ENCODE results near the gene EDIL3.
A peak's percentile ranks its signal among the peaks of the same experiment; 100 is the strongest.

Gene EDIL3

DNA sequence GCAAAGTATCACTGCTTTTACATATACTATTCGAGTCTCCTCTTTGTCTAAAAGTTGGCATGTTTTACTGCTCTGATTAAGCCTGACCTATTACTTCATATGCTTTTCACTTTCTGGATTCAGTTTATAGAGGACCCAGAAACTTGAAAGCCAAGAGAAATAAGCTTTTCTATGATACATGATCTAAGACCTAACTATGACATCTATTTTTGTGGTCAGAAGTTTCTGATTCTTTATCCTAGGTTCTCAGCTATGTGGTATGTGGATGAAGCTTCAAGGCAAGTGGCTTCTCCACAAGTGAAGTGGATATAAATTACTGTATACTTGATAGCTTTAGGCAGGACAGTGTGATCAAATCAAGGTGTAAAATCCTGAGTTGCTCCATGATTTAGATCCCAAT is 6.3 kb downstream of the EDIL3 start:
- TF ChIP-seq, protein P1, sequence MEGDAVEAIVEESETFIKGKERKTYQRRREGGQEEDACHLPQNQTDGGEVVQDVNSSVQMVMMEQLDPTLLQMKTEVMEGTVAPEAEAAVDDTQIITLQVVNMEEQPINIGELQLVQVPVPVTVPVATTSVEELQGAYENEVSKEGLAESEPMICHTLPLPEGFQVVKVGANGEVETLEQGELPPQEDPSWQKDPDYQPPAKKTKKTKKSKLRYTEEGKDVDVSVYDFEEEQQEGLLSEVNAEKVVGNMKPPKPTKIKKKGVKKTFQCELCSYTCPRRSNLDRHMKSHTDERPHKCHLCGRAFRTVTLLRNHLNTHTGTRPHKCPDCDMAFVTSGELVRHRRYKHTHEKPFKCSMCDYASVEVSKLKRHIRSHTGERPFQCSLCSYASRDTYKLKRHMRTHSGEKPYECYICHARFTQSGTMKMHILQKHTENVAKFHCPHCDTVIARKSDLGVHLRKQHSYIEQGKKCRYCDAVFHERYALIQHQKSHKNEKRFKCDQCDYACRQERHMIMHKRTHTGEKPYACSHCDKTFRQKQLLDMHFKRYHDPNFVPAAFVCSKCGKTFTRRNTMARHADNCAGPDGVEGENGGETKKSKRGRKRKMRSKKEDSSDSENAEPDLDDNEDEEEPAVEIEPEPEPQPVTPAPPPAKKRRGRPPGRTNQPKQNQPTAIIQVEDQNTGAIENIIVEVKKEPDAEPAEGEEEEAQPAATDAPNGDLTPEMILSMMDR (IDR thresholded peaks at IDR 0.05; ENCODE audit: low read length, missing control alignments) = no peak

DNA sequence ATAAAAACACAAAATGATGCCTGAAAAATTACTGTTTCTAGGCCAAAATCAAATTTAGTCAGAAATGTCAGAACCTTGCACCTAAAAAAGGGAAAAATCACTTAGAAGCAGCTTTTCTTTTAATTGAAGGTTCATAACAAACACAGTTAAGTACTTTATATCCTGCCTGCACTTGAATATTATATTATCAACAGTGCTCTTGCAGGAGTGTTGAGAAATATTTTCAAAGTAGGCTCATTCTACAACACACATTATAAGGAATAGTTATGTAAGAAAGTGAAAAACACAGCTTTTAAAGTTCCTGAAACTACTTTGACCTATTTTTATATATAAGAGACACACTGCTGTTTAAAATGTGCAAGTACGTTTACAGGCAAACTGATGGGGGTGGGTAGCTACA is 8.3 kb downstream of the EDIL3 start:
- no peak for DNase-seq (ENCODE audit: low read depth)
- TF ChIP-seq, protein P1 (IDR thresholded peaks at IDR 0.05; ENCODE audit: low read length, missing control alignments) = no peak
- no peak overlapping the region for H3K4me3 ChIP-seq (replicated peaks; ENCODE audit: low read depth, low read length)

More for the DNA sequence above, 6.3 kb downstream of the EDIL3 start:
- no peak overlapping the region for H3K4me3 ChIP-seq (replicated peaks; ENCODE audit: low read depth, low read length)
- DNase-seq (ENCODE audit: low read depth) = peak; percentile 66

DNA sequence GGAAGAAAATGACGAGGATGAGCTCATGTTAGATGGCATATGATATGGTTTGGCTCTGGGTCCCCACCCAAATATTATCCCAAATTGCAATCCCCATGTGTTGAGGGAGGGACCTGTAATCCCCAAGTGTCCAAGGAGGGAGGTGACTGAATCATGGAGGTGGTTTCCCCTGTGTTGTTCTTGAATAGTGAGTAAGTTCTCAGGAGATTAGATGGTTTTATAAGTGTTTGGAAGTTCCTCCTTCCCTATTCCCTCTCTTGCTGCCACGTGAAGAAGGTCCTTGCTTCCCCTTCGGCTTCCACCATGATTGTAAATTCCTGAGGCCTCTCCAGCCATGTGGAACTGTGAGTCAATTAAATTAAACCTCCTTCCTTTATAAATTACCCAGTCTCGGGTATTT is 10.1 kb downstream of the EDIL3 start:
- TF ChIP-seq, protein P1 (IDR thresholded peaks at IDR 0.05; ENCODE audit: low read length, missing control alignments) = no peak
- no peak for DNase-seq (ENCODE audit: low read depth)
- H3K4me3 ChIP-seq (replicated peaks; ENCODE audit: low read depth, low read length) = no peak overlapping the region

DNA sequence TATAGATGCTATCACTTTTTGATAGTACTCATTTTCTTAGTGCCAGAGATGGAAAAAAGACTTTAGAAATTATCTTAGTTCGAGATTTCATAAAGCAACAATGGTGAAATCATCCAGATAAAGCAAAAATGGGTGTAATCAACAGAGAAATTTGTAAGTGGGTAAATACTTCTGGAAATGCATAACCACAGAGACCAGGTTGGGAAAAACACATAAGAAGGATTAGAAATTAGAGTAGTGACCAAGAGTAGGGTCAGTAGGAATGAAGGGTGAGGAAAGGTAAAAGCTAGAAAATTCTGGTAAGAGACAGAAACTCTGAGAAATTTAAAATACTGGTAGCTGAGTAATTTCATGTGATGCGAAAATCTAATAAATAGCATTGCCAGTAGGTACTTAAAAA is 11.2 kb downstream of the EDIL3 start:
- TF ChIP-seq, protein P1 (IDR thresholded peaks at IDR 0.05; ENCODE audit: low read length, missing control alignments) = no peak
- peak; percentile 8 for DNase-seq (ENCODE audit: low read depth)
- no peak overlapping the region for H3K4me3 ChIP-seq (replicated peaks; ENCODE audit: low read depth, low read length)

DNA sequence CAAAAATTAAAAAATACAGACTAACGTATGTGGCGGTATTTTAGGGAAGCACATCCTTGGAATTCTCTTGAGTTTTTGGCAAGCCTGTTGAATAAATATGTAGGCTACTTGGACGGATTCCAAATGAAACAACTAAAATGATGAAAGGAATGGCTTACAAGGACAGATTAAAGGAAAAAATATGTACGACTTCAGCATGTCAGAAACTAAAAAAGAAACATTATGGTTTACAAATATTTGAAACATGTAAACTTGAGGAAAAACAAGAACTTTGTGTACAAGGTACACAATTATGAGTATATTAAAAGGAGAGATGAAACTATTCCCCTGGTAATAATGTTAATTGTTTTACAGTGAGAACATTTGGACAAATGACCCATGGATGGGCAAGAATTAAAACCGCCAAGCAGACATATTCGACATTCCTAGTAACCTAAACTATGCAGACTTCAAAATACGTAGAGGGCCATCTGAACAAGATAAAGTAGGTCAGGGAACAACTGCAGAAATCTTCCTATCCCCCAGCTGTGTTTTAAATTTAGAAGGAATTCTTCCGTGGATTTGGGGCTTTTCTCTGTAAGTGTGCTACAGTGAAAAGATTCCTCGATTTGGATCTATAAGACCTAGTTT is 12.5 kb downstream of the EDIL3 start:
- DNase-seq (ENCODE audit: low read depth) = peak; percentile 86
- TF ChIP-seq, protein P1 (IDR thresholded peaks at IDR 0.05; ENCODE audit: low read length, missing control alignments) = no peak
- no peak overlapping the region for H3K4me3 ChIP-seq (replicated peaks; ENCODE audit: low read depth, low read length)

DNA sequence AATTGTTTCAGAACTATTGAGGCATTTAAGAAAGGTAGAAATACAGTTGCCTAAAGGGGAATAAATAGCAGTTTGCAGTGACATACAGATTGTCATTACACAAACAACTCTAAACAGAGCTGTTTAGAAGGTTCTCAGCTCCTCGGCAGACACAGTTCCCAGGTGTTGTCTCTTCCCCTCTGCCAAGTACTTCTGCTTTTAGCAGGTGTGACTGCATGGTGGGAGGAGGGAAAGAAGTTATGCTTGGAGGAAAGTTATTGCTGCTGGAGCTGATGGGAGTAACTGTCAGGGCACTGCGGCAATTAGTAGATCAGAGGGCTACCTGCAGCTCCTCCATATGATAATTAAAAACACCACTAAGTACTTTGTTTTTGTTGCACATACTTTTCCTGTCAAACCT is 14.5 kb downstream of the EDIL3 start:
- TF ChIP-seq, protein P1 (IDR thresholded peaks at IDR 0.05; ENCODE audit: low read length, missing control alignments) = no peak
- no peak for DNase-seq (ENCODE audit: low read depth)
- H3K4me3 ChIP-seq (replicated peaks; ENCODE audit: low read depth, low read length) = no peak overlapping the region

DNA sequence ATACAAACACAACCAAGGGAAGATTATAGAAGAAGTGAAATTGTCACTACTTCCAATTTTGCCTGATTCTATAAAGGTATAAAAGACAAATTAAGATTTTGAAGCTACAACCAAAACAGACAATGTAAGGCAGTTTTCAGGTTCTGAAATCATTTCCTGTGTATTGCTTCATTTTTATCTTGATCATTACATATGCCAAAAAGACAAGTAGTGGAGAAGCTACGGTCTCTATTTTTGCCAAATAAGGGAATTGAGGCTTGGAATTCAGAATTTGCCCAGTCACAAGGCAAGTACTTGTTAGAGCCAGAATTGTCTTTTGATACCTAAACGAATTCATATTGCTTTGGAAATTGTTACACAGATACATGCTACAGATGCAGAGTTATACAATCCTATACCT is 20.6 kb downstream of the EDIL3 start:
- H3K4me3 ChIP-seq (replicated peaks; ENCODE audit: low read depth, low read length) = no peak overlapping the region
- TF ChIP-seq, protein P1 (IDR thresholded peaks at IDR 0.05; ENCODE audit: low read length, missing control alignments) = no peak
- DNase-seq (ENCODE audit: low read depth) = peak; percentile 82

All from fibroblast of pulmonary artery (primary cell).